ENCODE data around the gene ACSM2B.

DNA sequence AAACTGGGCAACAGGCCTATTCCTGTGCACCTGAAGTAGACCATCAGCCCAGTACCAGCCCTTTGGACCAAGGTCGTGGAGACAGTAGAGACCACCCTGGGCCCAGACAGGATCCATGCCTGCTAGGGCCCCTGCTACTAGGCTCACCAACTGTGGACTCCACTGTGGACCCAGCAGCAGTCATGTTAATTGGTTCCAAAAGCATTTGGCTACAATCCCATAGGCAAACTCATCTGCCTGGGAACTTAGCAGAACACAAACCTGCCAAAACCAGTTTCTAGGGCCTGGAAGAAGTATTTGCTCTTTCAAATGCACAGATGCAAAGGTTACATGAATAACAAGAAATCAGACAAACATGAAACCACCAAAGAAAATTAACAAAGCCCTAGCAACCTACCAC is 71.7 kb downstream of the ACSM2B start:
- TF ChIP-seq, protein P1, sequence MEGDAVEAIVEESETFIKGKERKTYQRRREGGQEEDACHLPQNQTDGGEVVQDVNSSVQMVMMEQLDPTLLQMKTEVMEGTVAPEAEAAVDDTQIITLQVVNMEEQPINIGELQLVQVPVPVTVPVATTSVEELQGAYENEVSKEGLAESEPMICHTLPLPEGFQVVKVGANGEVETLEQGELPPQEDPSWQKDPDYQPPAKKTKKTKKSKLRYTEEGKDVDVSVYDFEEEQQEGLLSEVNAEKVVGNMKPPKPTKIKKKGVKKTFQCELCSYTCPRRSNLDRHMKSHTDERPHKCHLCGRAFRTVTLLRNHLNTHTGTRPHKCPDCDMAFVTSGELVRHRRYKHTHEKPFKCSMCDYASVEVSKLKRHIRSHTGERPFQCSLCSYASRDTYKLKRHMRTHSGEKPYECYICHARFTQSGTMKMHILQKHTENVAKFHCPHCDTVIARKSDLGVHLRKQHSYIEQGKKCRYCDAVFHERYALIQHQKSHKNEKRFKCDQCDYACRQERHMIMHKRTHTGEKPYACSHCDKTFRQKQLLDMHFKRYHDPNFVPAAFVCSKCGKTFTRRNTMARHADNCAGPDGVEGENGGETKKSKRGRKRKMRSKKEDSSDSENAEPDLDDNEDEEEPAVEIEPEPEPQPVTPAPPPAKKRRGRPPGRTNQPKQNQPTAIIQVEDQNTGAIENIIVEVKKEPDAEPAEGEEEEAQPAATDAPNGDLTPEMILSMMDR (IDR thresholded peaks at IDR 0.05; ENCODE audit: insufficient read depth, low read depth, low read length): no peak
- no peak for TF ChIP-seq EZH2 (IDR thresholded peaks at IDR 0.05; ENCODE audit: insufficient read depth, low read length)
